SJCRH30 (cell line): ENCODE data around the gene ZNF189. TPM values are rescaled to one million over a fixed set of nuclear protein-coding genes. Genes with fewer than 3 reads are reported as not detected.

Experiments
- DNase-seq, 2 experiments: peaks; one replicate each; pipeline ENCODE4 v3.0.0-alpha.2; 2015 to 2020
- H3K27ac ChIP-seq: fragments of 250-450 bp; sonication (Bioruptor Pico); 2 replicates; pipeline ENCODE4 v1.5.1; 2020; ENCODE audit warnings: mild to moderate bottlenecking, moderate library complexity
- H3K27me3 ChIP-seq: fragments of 250-450 bp; sonication (Bioruptor Pico); 2 replicates; pipeline ENCODE4 v1.5.1; 2020; ENCODE audit warnings: mild to moderate bottlenecking, moderate library complexity
- H3K36me3 ChIP-seq: fragments of 250-450 bp; sonication (Bioruptor Pico); 2 replicates; pipeline ENCODE4 v1.5.1; 2020; ENCODE audit warnings: mild to moderate bottlenecking, moderate library complexity
- H3K4me1 ChIP-seq: fragments of 250-450 bp; sonication (Bioruptor Pico); 2 replicates; pipeline ENCODE4 v1.5.1; 2020; ENCODE audit warnings: mild to moderate bottlenecking, moderate library complexity
- H3K4me3 ChIP-seq: fragments of 250-450 bp; sonication (Bioruptor Pico); 2 replicates; pipeline ENCODE4 v1.5.1; 2020; ENCODE audit warnings: mild to moderate bottlenecking, moderate library complexity
- H3K9me3 ChIP-seq: fragments of 250-450 bp; sonication (Bioruptor Pico); replicated peaks from 2 replicates; pipeline ENCODE4 v1.5.1; 2020; ENCODE audit warnings: mild to moderate bottlenecking, moderate library complexity
- total RNA-seq: library from RNA; depleted of rRNA; stranded (reverse); fragments of >200 nt; shearing (Covaris generic); gene quantifications from 2 replicates; pipeline ENCODE4 v1.2.3, GENCODE V29; 2014; rRNA removed

Gene ZNF189
- total RNA-seq, result 27.4 and 30.2 TPM in 2 replicates

GRCh38 chr9:101398068-101398929 is at the start of gene ZNF189, which contains the start of gene MRPL50:
ZNF189 (plus strand) TSS chr9:101398851; CDS start chr9:101399157, 306 bp downstream.
MRPL50 (minus strand) TSS chr9:101398618; CDS start chr9:101398592, 26 bp downstream.
- H3K36me3 ChIP-seq, result peaks cover 45% of the 10 kb centered on the region

GRCh38 chr9:101350285-101350684 is 48.4 kb upstream of the ZNF189 start:
- H3K27ac ChIP-seq, result no peak overlapping the region
- H3K9me3 ChIP-seq, result no peaks in the 10 kb centered on the region; the same call in 1 of the 2 replicates
- no peak for DNase-seq
- H3K4me1 ChIP-seq, result no peaks in the 10 kb centered on the region
- no peaks in the 10 kb centered on the region for H3K36me3 ChIP-seq
- no peaks in the 10 kb centered on the region for H3K27me3 ChIP-seq
- H3K4me3 ChIP-seq, result no peak overlapping the region

More at GRCh38 chr9:101398068-101398929, at the start of gene ZNF189, which contains the start of gene MRPL50:
- peak within 1 kb of the TSS; percentile 67 for H3K27ac ChIP-seq
- peaks cover 5% of the 10 kb centered on the region; the same call in 1 of the 2 replicates for H3K9me3 ChIP-seq
- H3K4me3 ChIP-seq, result peak within 1 kb of the TSS; percentile 66
- no peaks in the 10 kb centered on the region for H3K27me3 ChIP-seq
- peak; percentile 98 to 99 for DNase-seq
- H3K4me1 ChIP-seq, result peaks cover 9% of the 10 kb centered on the region

- no peaks in the 10 kb centered on the region for H3K36me3 ChIP-seq
- no peaks in the 10 kb centered on the region for H3K4me1 ChIP-seq
- H3K27ac ChIP-seq, result no peak overlapping the region
- DNase-seq, result no peak
- no peaks in the 10 kb centered on the region for H3K9me3 ChIP-seq
- H3K4me3 ChIP-seq, result no peak overlapping the region
- no peaks in the 10 kb centered on the region for H3K27me3 ChIP-seq
These were observed 45.7 kb upstream of the ZNF189 start for GRCh38 chr9:101352892-101353463.

GRCh38 chr9:101353683-101354082 is 45.0 kb upstream of the ZNF189 start:
- Histone ChIP-seq H3K9me3 (no peaks in the 10 kb centered on the region), H3K4me1 (no peaks in the 10 kb centered on the region), H3K36me3 (no peaks in the 10 kb centered on the region), H3K27ac (no peak overlapping the region), H3K4me3 (no peak overlapping the region), H3K27me3 (no peaks in the 10 kb centered on the region)
- DNase-seq, result no peak

GRCh38 chr9:101354143-101354764 is 44.4 kb upstream of the ZNF189 start:
- H3K9me3 ChIP-seq, result no peaks in the 10 kb centered on the region
- H3K4me1 ChIP-seq, result no peaks in the 10 kb centered on the region
- no peak overlapping the region for H3K4me3 ChIP-seq
- no peaks in the 10 kb centered on the region for H3K36me3 ChIP-seq
- DNase-seq, result no peak
- no peaks in the 10 kb centered on the region for H3K27me3 ChIP-seq
- no peak overlapping the region for H3K27ac ChIP-seq

- Histone ChIP-seq H3K4me1 (no peaks in the 10 kb centered on the region), H3K27ac (no peak overlapping the region), H3K4me3 (no peak overlapping the region), H3K9me3 (no peaks in the 10 kb centered on the region), H3K27me3 (no peaks in the 10 kb centered on the region), H3K36me3 (no peaks in the 10 kb centered on the region)
- no peak for DNase-seq
These were observed 43.6 kb upstream of the ZNF189 start for GRCh38 chr9:101354765-101355708.

- no peaks in the 10 kb centered on the region for H3K27me3 ChIP-seq
- no peak overlapping the region for H3K27ac ChIP-seq
- DNase-seq, result no peak
- no peak overlapping the region for H3K4me3 ChIP-seq
- H3K36me3 ChIP-seq, result no peaks in the 10 kb centered on the region
- no peaks in the 10 kb centered on the region for H3K4me1 ChIP-seq
- no peaks in the 10 kb centered on the region for H3K9me3 ChIP-seq
These were observed 42.0 kb upstream of the ZNF189 start for GRCh38 chr9:101356619-101357018.

GRCh38 chr9:101359679-101360078 is 39.0 kb upstream of the ZNF189 start:
- Histone ChIP-seq H3K9me3 (no peaks in the 10 kb centered on the region), H3K4me3 (no peak overlapping the region), H3K4me1 (no peaks in the 10 kb centered on the region), H3K27ac (no peak overlapping the region), H3K27me3 (no peaks in the 10 kb centered on the region), H3K36me3 (no peaks in the 10 kb centered on the region)
- DNase-seq, result no peak

- no peaks in the 10 kb centered on the region for H3K27me3 ChIP-seq
- H3K36me3 ChIP-seq, result no peaks in the 10 kb centered on the region
- no peak for DNase-seq
- H3K9me3 ChIP-seq, result no peaks in the 10 kb centered on the region
- no peak overlapping the region for H3K4me3 ChIP-seq
- no peaks in the 10 kb centered on the region for H3K4me1 ChIP-seq
- no peak overlapping the region for H3K27ac ChIP-seq
These were observed 38.0 kb upstream of the ZNF189 start for GRCh38 chr9:101360647-101361046.

- no peak for DNase-seq
- H3K4me3 ChIP-seq, result no peak overlapping the region
- no peaks in the 10 kb centered on the region for H3K36me3 ChIP-seq
- H3K9me3 ChIP-seq, result no peaks in the 10 kb centered on the region
- no peaks in the 10 kb centered on the region for H3K4me1 ChIP-seq
- H3K27ac ChIP-seq, result no peak overlapping the region
- no peaks in the 10 kb centered on the region for H3K27me3 ChIP-seq
These were observed 36.2 kb upstream of the ZNF189 start for GRCh38 chr9:101362450-101362849.

GRCh38 chr9:101365181-101365580 is 33.5 kb upstream of the ZNF189 start:
- no peak for DNase-seq
- no peaks in the 10 kb centered on the region for H3K27me3 ChIP-seq
- no peaks in the 10 kb centered on the region for H3K9me3 ChIP-seq
- no peaks in the 10 kb centered on the region for H3K36me3 ChIP-seq
- H3K4me3 ChIP-seq, result no peak overlapping the region
- no peak overlapping the region for H3K27ac ChIP-seq
- H3K4me1 ChIP-seq, result no peaks in the 10 kb centered on the region; the same call in 1 of the 2 replicates

- H3K4me1 ChIP-seq, result no peaks in the 10 kb centered on the region; the same call in 1 of the 2 replicates
- H3K27me3 ChIP-seq, result no peaks in the 10 kb centered on the region
- H3K4me3 ChIP-seq, result no peak overlapping the region
- no peak for DNase-seq
- H3K27ac ChIP-seq, result no peak overlapping the region
- no peaks in the 10 kb centered on the region for H3K9me3 ChIP-seq
- no peaks in the 10 kb centered on the region for H3K36me3 ChIP-seq
These were observed 32.5 kb upstream of the ZNF189 start for GRCh38 chr9:101366038-101366756.

- no peaks in the 10 kb centered on the region; the same call in 1 of the 2 replicates for H3K4me1 ChIP-seq
- DNase-seq, result no peak
- no peak overlapping the region for H3K27ac ChIP-seq
- no peaks in the 10 kb centered on the region for H3K36me3 ChIP-seq
- H3K9me3 ChIP-seq, result no peaks in the 10 kb centered on the region
- no peaks in the 10 kb centered on the region for H3K27me3 ChIP-seq
- no peak overlapping the region for H3K4me3 ChIP-seq
These were observed 31.3 kb upstream of the ZNF189 start for GRCh38 chr9:101367323-101367722.
